H1 (cell line): ENCODE data around the gene MACROD2. TPM values are rescaled to one million over a fixed set of nuclear protein-coding genes. Genes with fewer than 3 reads are reported as not detected.

Experiments used
- CTCF ChIA-PET: fragments of 300-600 bp; sonication (Branson Sonifier 250); formaldehyde crosslinking; loops from one replicate; lab custom pipeline; 2021; ENCODE audit not compliant: partially characterized antibody; lab: Charles Lee
- POLR2A ChIA-PET: fragments of 300-600 bp; sonication (Branson Sonifier 250); formaldehyde crosslinking; loops from one replicate; lab custom pipeline; 2021; ENCODE audit warnings: inconsistent platforms; ENCODE audit not compliant: partially characterized antibody; lab: Charles Lee
- DNase-seq, 2 experiments: peaks; one replicate each; pipeline versions ENCODE4 v3.0.0 to v3.0.0-alpha.2; 2010 to 2022; ENCODE audit warnings: low spot score in 2 of 2, low read depth in 1 of 2, mixed read lengths in 1 of 2
- FAIRE-seq: peaks from 2 replicates; lab custom pipeline; 2011; peaks lifted over from hg19 to GRCh38; lab: Jason Lieb, UNC
- H2AFZ ChIP-seq: 2 replicates; pipeline ENCODE4 v1.8.1; 2012; ENCODE audit warnings: low read length, inconsistent platforms
- H2AK5ac ChIP-seq: 2 replicates; pipeline ENCODE4 v1.6.1; 2013; ENCODE audit warnings: low read depth, low read length
- H2BK120ac ChIP-seq: replicated peaks from 2 replicates; pipeline ENCODE3; 2013; ENCODE audit warnings: low read depth, low read length, inconsistent platforms
- H2BK12ac ChIP-seq: 2 replicates; pipeline ENCODE4 v1.6.1; 2013; ENCODE audit warnings: low read depth, low read length
- H2BK15ac ChIP-seq: 2 replicates; pipeline ENCODE4 v1.6.1; 2013; ENCODE audit warnings: low read length
- H2BK20ac ChIP-seq: 2 replicates; pipeline ENCODE4 v1.6.1; 2013; ENCODE audit warnings: low read length
- H2BK5ac ChIP-seq: 2 replicates; pipeline ENCODE4 v1.6.1; 2013; ENCODE audit warnings: low read depth, low read length
- H3K14ac ChIP-seq: 2 replicates; pipeline ENCODE4 v1.6.1; 2013; ENCODE audit warnings: inconsistent platforms; ENCODE audit not compliant: insufficient read length
- H3K18ac ChIP-seq: 2 replicates; pipeline ENCODE4 v1.6.1; 2013; ENCODE audit warnings: low read length; ENCODE audit errors: extremely low read depth
- H3K23ac ChIP-seq: 2 replicates; pipeline ENCODE4 v1.6.1; 2013; ENCODE audit warnings: inconsistent platforms; ENCODE audit not compliant: insufficient read length
- H3K23me2 ChIP-seq: 2 replicates; pipeline ENCODE4 v1.6.1; 2013; ENCODE audit warnings: low read depth, low read length
- H3K27ac ChIP-seq: 2 replicates; pipeline ENCODE4 v1.6.1; 2011; ENCODE audit warnings: low read depth, low read length, inconsistent platforms
- H3K27me3 ChIP-seq, 4 experiments: replicated peaks in 1 of 4; 1 replicate in 1 of 4; 2 replicates in 3 of 4; pipeline versions ENCODE4 v1.6.1 to v1.8.1; 2011 to 2013; ENCODE audit warnings: low read length in 3 of 4, mild to moderate bottlenecking in 3 of 4, inconsistent platforms in 2 of 4, mixed read lengths in 2 of 4, moderate library complexity in 1 of 4; ENCODE audit not compliant: control insufficient read depth in 3 of 4, insufficient read depth in 3 of 4; ENCODE audit errors: extremely low read depth in 1 of 4
- H3K36me3 ChIP-seq, 4 experiments: 2 replicates each; pipeline versions ENCODE4 v1.6.1 to v1.8.1; 2011 to 2013; ENCODE audit warnings: mild to moderate bottlenecking in 4 of 4, low read length in 3 of 4, moderate library complexity in 2 of 4, control low read depth in 1 of 4, inconsistent platforms in 1 of 4; ENCODE audit not compliant: insufficient read depth in 4 of 4, control insufficient read depth in 2 of 4
- H3K4ac ChIP-seq: replicated peaks from 2 replicates; pipeline ENCODE3; 2013; ENCODE audit warnings: low read length, low read depth, mixed read lengths, inconsistent platforms; ENCODE audit not compliant: insufficient read length
- H3K4me1 ChIP-seq, 4 experiments: replicated peaks in 1 of 4; 1 replicate in 1 of 4; 2 replicates in 3 of 4; pipeline versions ENCODE4 v1.6.1 to v1.8.1; 2011 to 2013; ENCODE audit warnings: low read length in 3 of 4, inconsistent platforms in 2 of 4, mixed read lengths in 1 of 4; ENCODE audit not compliant: insufficient read depth in 4 of 4, control insufficient read depth in 3 of 4
- H3K4me2 ChIP-seq, 2 experiments: 2 replicates each; pipeline versions ENCODE4 v1.6.1 to v1.8.1; 2011 to 2013; ENCODE audit warnings: low read depth in 2 of 2, low read length in 2 of 2, control low read depth in 1 of 2, inconsistent platforms in 1 of 2, mild to moderate bottlenecking in 1 of 2; ENCODE audit not compliant: insufficient read depth in 1 of 2
- H3K4me3 ChIP-seq, 4 experiments: fragments of 200-600, 300-600 bp in 1 of 4; sonication (generic), shearing (Covaris generic), sonication (Bioruptor Twin) in 1 of 4; 2 replicates each; pipeline versions ENCODE4 v1.5.1 to v1.8.1; 2011 to 2016; ENCODE audit warnings: low read length in 4 of 4, low read depth in 3 of 4, control low read depth in 2 of 4, inconsistent platforms in 2 of 4, mild to moderate bottlenecking in 2 of 4, mixed read lengths in 1 of 4, moderate library complexity in 1 of 4; ENCODE audit not compliant: insufficient read depth in 2 of 4; ENCODE audit errors: extremely low read depth in 1 of 4
- H3K56ac ChIP-seq: replicated peaks from 2 replicates; pipeline ENCODE3; 2013; ENCODE audit warnings: low read depth, mild to moderate bottlenecking, mixed read lengths, low read length, inconsistent platforms; ENCODE audit not compliant: insufficient read length
- H3K79me1 ChIP-seq: 2 replicates; pipeline ENCODE4 v1.6.1; 2013; ENCODE audit warnings: low read depth, low read length, control low read depth
- H3K79me2 ChIP-seq, 2 experiments: 2 replicates each; pipeline versions ENCODE4 v1.6.1 to v1.8.1; 2012 to 2013; ENCODE audit warnings: low read length in 2 of 2, mild to moderate bottlenecking in 2 of 2, inconsistent platforms in 1 of 2; ENCODE audit not compliant: insufficient read depth in 2 of 2, control insufficient read depth in 1 of 2
- H3K9ac ChIP-seq, 4 experiments: replicated peaks in 1 of 4; 1 replicate in 1 of 4; 2 replicates in 3 of 4; pipeline versions ENCODE4 v1.6.1 to v1.8.1; 2011 to 2013; ENCODE audit warnings: low read depth in 3 of 4, low read length in 3 of 4, control low read depth in 2 of 4, mild to moderate bottlenecking in 2 of 4, moderate library complexity in 2 of 4, inconsistent platforms in 1 of 4; ENCODE audit errors: extremely low read depth in 1 of 4
- H3K9me3 ChIP-seq, 2 experiments: 2 replicates each; pipeline versions ENCODE4 v1.6.1 to v1.8.1; 2012 to 2013; ENCODE audit warnings: mild to moderate bottlenecking in 2 of 2, moderate library complexity in 2 of 2, control low read depth in 1 of 2, inconsistent platforms in 1 of 2, low read depth in 1 of 2, low read length in 1 of 2, mixed read lengths in 1 of 2; ENCODE audit not compliant: insufficient read depth in 2 of 2
- H4K20me1 ChIP-seq, 2 experiments: replicated peaks in 1 of 2; 2 replicates each; pipeline versions ENCODE3 to v1.8.1; 2011 to 2013; ENCODE audit warnings: inconsistent platforms in 2 of 2, low read length in 2 of 2, mild to moderate bottlenecking in 1 of 2; ENCODE audit not compliant: insufficient read depth in 2 of 2, control insufficient read depth in 1 of 2
- H4K5ac ChIP-seq: 2 replicates; pipeline ENCODE4 v1.6.1; 2013; ENCODE audit warnings: low read length, low read depth, mixed read lengths, inconsistent platforms; ENCODE audit not compliant: insufficient read length
- H4K8ac ChIP-seq: 2 replicates; pipeline ENCODE4 v1.8.0; 2013; ENCODE audit warnings: mild to moderate bottlenecking, moderate library complexity, low read length, inconsistent platforms; ENCODE audit not compliant: insufficient read depth; ENCODE audit errors: extremely low read depth
- H4K91ac ChIP-seq: replicated peaks from 2 replicates; pipeline ENCODE3; 2013; ENCODE audit warnings: low read length, mixed read lengths, inconsistent platforms; ENCODE audit not compliant: insufficient read length
- BCL11A ChIP-seq, 2 experiments: IDR thresholded peaks; one replicate each; pipeline ENCODE4 v1.6.1; 2011; ENCODE audit warnings: low read depth in 2 of 2, low read length in 2 of 2, mild to moderate bottlenecking in 2 of 2
- CEBPB ChIP-seq: IDR thresholded peaks from 2 replicates; pipeline ENCODE4 v1.6.1; 2012; ENCODE audit warnings: low read depth, low read length
- GABPA ChIP-seq: IDR thresholded peaks from 2 replicates; pipeline ENCODE4 v1.6.1; 2011; ENCODE audit warnings: mild to moderate bottlenecking, low read length, moderate library complexity, borderline replicate concordance; ENCODE audit not compliant: insufficient read depth
- TAF7 ChIP-seq: optimal IDR thresholded peaks from 2 replicates; pipeline ENCODE3; 2011; ENCODE audit warnings: low read depth, mild to moderate bottlenecking, inconsistent platforms, low read length, moderate library complexity, borderline replicate concordance
- TBP ChIP-seq: IDR thresholded peaks from 2 replicates; pipeline ENCODE4 v1.6.1; 2011; ENCODE audit warnings: low read depth, low read length, improper control_type of control experiment
- TEAD4 ChIP-seq: IDR thresholded peaks from 2 replicates; pipeline ENCODE4 v1.6.1; 2012; ENCODE audit warnings: low read depth, low read length, inconsistent platforms, mixed read lengths
- USF2 ChIP-seq: IDR thresholded peaks from 2 replicates; pipeline ENCODE4 v1.6.1; 2011; ENCODE audit warnings: low read length, improper control_type of control experiment
- WGBS, 2 experiments: shearing (Covaris generic) in 1 of 2; methylation state at CpG; one replicate each; pipeline versions ENCODE4 v1.1.6 to v1.1.7; 2013 to 2015; ENCODE audit warnings: low lambda C conversion rate in 2 of 2, mixed read lengths in 2 of 2, inconsistent platforms in 1 of 2, low coverage in 1 of 2, missing lambda C conversion rate in 1 of 2; ENCODE audit not compliant: insufficient replicate concordance in 2 of 2, insufficient coverage in 1 of 2, insufficient read length in 1 of 2; ENCODE audit errors: extremely low coverage in 1 of 2, missing lambda C conversion rate in 1 of 2; 5-methylcytosine and 5-hydroxymethylcytosine counted together
- polyA plus RNA-seq, 7 experiments: library from polyadenylated mRNA; depleted of rRNA in 3 of 7; stranded (reverse) in 5 of 7; unstranded in 2 of 7; fragments of >200 nt in 5 of 7; fragments of 200-250 nt in 2 of 7; gene quantifications; 1 replicate in 5 of 7; 2 replicates in 1 of 7; 4 replicates in 1 of 7; pipeline versions ENCODE4 v1.2.1 to v1.2.3, GENCODE V29; 2011 to 2013; ENCODE audit warnings: missing spikeins in 2 of 7, mixed read lengths in 2 of 7
- total RNA-seq: library from RNA; stranded (reverse); fragmentation: NEBNext Ultra II Directional; extraction: Animal tissue kit (Norgen Biotek cat#: 25700); gene quantifications from 2 replicates; pipeline ENCODE4 v1.2.1, GENCODE V29; 2021

MACROD2 gene
- total and polyA plus RNA-seq, 2 of the 8 experiments (the other 6 are each of a cell fraction or from before 2014, with no cell fraction given): 0.70 to 3.9 TPM

GRCh38 chr20:15619341-15619740 is 1624.0 kb downstream of the MACROD2 start:
- POLR2A ChIA-PET: no interaction called here
- H3K27ac ChIP-seq: no peak overlapping the region
- no peaks in the 10 kb centered on the region for H3K36me3 ChIP-seq
- no peak overlapping the region for H4K5ac ChIP-seq
- no peak overlapping the region for H2BK15ac ChIP-seq
- no peak overlapping the region for H2BK120ac ChIP-seq
- no peak overlapping the region for H3K4me3 ChIP-seq
- H2BK5ac ChIP-seq: no peak overlapping the region
- no peak overlapping the region for H3K4ac ChIP-seq
- WGBS, 2 experiments: 93% methylated on average over 4 of the region's 4 CpGs; no CpG with 5 or more reads in 1 of the 2 experiments
- DNase-seq (no peak), FAIRE-seq (no peak)
- H4K8ac ChIP-seq: no peak overlapping the region
- H2AK5ac ChIP-seq: no peak overlapping the region; the same call in 1 of the 2 replicates
- no peak overlapping the region for H2AFZ ChIP-seq
- H3K14ac ChIP-seq: no peak overlapping the region
- no peak overlapping the region for H3K23ac ChIP-seq
- H3K4me2 ChIP-seq: no peak overlapping the region
- H4K20me1 ChIP-seq: no peaks in the 10 kb centered on the region
- no peak overlapping the region for H3K56ac ChIP-seq
- CTCF ChIA-PET: interaction anchor here (0.9 to 1.9 kb wide), 3 partner anchors 10 to 34 kb away, joined by 3 to 5 read pairs (median 3); no protein-coding TSS in a partner anchor
- H3K23me2 ChIP-seq: no peaks in the 10 kb centered on the region
- H4K91ac ChIP-seq: no peak overlapping the region
- no peak overlapping the region for H3K9ac ChIP-seq
- H3K27me3 ChIP-seq: no peaks in the 10 kb centered on the region; a peak in 1 of 7 replicates
- no peak overlapping the region for H2BK12ac ChIP-seq
- H2BK20ac ChIP-seq: no peak overlapping the region
- no peaks in the 10 kb centered on the region for H3K9me3 ChIP-seq
- H3K4me1 ChIP-seq: no peaks in the 10 kb centered on the region; a peak in 1 of 7 replicates
- H3K18ac ChIP-seq: no peak overlapping the region
- no peaks in the 10 kb centered on the region for H3K79me2 ChIP-seq
- no peaks in the 10 kb centered on the region for H3K79me1 ChIP-seq
- TF ChIP-seq USF2 (no peak), TBP (no peak), GABPA (no peak), BCL11A (IDR thresholded peaks at IDR 0.05; ENCODE audit: low read depth in 2 of 2, low read length in 2 of 2) (no peak), CEBPB (no peak), TEAD4 (no peak), TAF7 (no peak)
